Measurements from ENCODE around the gene WWTR1. TPM values are rescaled to one million over a fixed set of nuclear protein-coding genes. Genes with fewer than 3 reads are reported as not detected.

WWTR1 gene
- total and polyA plus RNA-seq, 2 of the 8 experiments (the other 6 are each of a cell fraction or from before 2014, with no cell fraction given): 15.7 to 18.6 TPM

- no peak overlapping the region for H2AK5ac ChIP-seq (ENCODE audit: low read depth, low read length)
- H4K91ac ChIP-seq (replicated peaks; ENCODE audit: insufficient read length, low read length): no peak overlapping the region
- H3K9me3 ChIP-seq (ENCODE audit: insufficient read depth in 2 of 2, low read depth in 1 of 2, low read length in 1 of 2): no peaks in the 10 kb centered on the region
- no peaks in the 10 kb centered on the region for H3K23me2 ChIP-seq (ENCODE audit: low read depth, low read length)
- H3K79me2 ChIP-seq (ENCODE audit: control insufficient read depth in 1 of 2, insufficient read depth in 2 of 2, low read length in 2 of 2): peaks cover 0 to 2% of the 10 kb centered on the region in 2 experiments; a peak in 1 of 4 replicates
- no peak overlapping the region for H2BK120ac ChIP-seq (replicated peaks; ENCODE audit: low read depth, low read length)
- 96% methylated on average over 1 of the region's 1 CpG; no CpG with 5 or more reads in 1 of the 2 experiments for WGBS, 2 experiments (ENCODE audit: extremely low coverage in 1 of 2, insufficient coverage in 1 of 2, insufficient read length in 1 of 2, insufficient replicate concordance in 2 of 2, low coverage in 1 of 2, low lambda C conversion rate in 2 of 2, missing lambda C conversion rate in 1 of 2)
- H4K5ac ChIP-seq (ENCODE audit: insufficient read length, low read depth, low read length): no peak overlapping the region
- no peak overlapping the region for H4K8ac ChIP-seq (ENCODE audit: extremely low read depth, insufficient read depth, low read length)
- CTCF ChIA-PET (ENCODE audit: partially characterized antibody): interaction anchor here (1.3 to 2.0 kb wide), 4 partner anchors 9 to 155 kb away, joined by 3 to 10 read pairs (median 6); no protein-coding TSS in a partner anchor
- POLR2A ChIA-PET (ENCODE audit: partially characterized antibody): interaction anchor here (0.9 to 1.3 kb wide), 3 partner anchors 9 to 16 kb away, joined by 3 read pairs; no protein-coding TSS in a partner anchor
- H2BK12ac ChIP-seq (ENCODE audit: low read depth, low read length): no peak overlapping the region
- no peak overlapping the region for H3K56ac ChIP-seq (replicated peaks; ENCODE audit: insufficient read length, low read depth, low read length)
- no peak overlapping the region for H2AFZ ChIP-seq (ENCODE audit: low read length)
- H4K20me1 ChIP-seq (replicated peaks in 1 of 2; ENCODE audit: control insufficient read depth in 1 of 2, insufficient read depth in 2 of 2, low read length in 2 of 2): no peaks in the 10 kb centered on the region
- no peak overlapping the region for H3K4me2 ChIP-seq (ENCODE audit: insufficient read depth in 1 of 2, low read depth in 2 of 2, low read length in 2 of 2)
- no peak overlapping the region for H3K9ac ChIP-seq (replicated peaks in 1 of 4; ENCODE audit: extremely low read depth in 1 of 4, low read depth in 3 of 4, low read length in 3 of 4)
- no peak overlapping the region for H2BK15ac ChIP-seq (ENCODE audit: low read length)
- H3K79me1 ChIP-seq (ENCODE audit: low read depth, low read length): no peaks in the 10 kb centered on the region
- no peak overlapping the region for H3K4me3 ChIP-seq (ENCODE audit: extremely low read depth in 1 of 4, insufficient read depth in 2 of 4, low read depth in 3 of 4, low read length in 4 of 4)
- no peak overlapping the region for H3K18ac ChIP-seq (ENCODE audit: extremely low read depth, low read length)
- no peak overlapping the region for H2BK20ac ChIP-seq (ENCODE audit: low read length)
- no peak overlapping the region for H3K23ac ChIP-seq (ENCODE audit: insufficient read length)
- H2BK5ac ChIP-seq (ENCODE audit: low read depth, low read length): no peak overlapping the region
- peaks cover 0 to 8% (median 5%) of the 10 kb centered on the region in 4 experiments; a peak in 5 of 7 replicates for H3K4me1 ChIP-seq (replicated peaks in 1 of 4; ENCODE audit: control insufficient read depth in 3 of 4, insufficient read depth in 4 of 4, low read length in 3 of 4)
- DNase-seq (ENCODE audit: low read depth in 1 of 2, low spot score in 2 of 2) (no peak), FAIRE-seq (no peak)
- no peak overlapping the region for H3K14ac ChIP-seq (ENCODE audit: insufficient read length)
- no peak overlapping the region for H3K27ac ChIP-seq (ENCODE audit: low read depth, low read length)
- no peaks in the 10 kb centered on the region for H3K27me3 ChIP-seq (replicated peaks in 1 of 4; ENCODE audit: control insufficient read depth in 3 of 4, extremely low read depth in 1 of 4, insufficient read depth in 3 of 4, low read length in 3 of 4)
- TF ChIP-seq FOSL1 (IDR thresholded peaks at IDR 0.05; ENCODE audit: insufficient read depth, low read depth, low read length): no peak
- no peak for TF ChIP-seq RAD21 (IDR thresholded peaks at IDR 0.05 in 1 of 2, conservative IDR thresholded peaks at IDR 0.05 in 1 of 2; ENCODE audit: low read depth in 2 of 2, low read length in 2 of 2)
- TF ChIP-seq BACH1 (IDR thresholded peaks at IDR 0.05; ENCODE audit: low read length): no peak
- no peak for TF ChIP-seq YY1 (IDR thresholded peaks at IDR 0.05; ENCODE audit: low read depth, low read length)
- TF ChIP-seq CHD2 (IDR thresholded peaks at IDR 0.05; ENCODE audit: low read length): no peak
- no peak for TF ChIP-seq EGR1 (IDR thresholded peaks at IDR 0.05; ENCODE audit: borderline replicate concordance, low read depth, low read length)
- no peak for TF ChIP-seq NRF1 (IDR thresholded peaks at IDR 0.05; ENCODE audit: low read depth, low read length)
- H3K36me3 ChIP-seq (ENCODE audit: control insufficient read depth in 2 of 4, insufficient read depth in 4 of 4, low read length in 3 of 4): no peaks in the 10 kb centered on the region
- no peak overlapping the region for H3K4ac ChIP-seq (replicated peaks; ENCODE audit: insufficient read length, low read depth, low read length)
Observed at GRCh38 chr3:149559525-149559924, 98.3 kb downstream of the WWTR1 start.
